Erythroblast (primary cell): ENCODE measurements around the gene USF3.

ENCODE experiments used
- GATA1 ChIP-seq: IDR thresholded peaks from 2 replicates; pipeline ENCODE4 v1.6.1; 2011; ENCODE audit warnings: low read depth, mild to moderate bottlenecking, control low read depth, low read length, moderate library complexity
- POLR2A ChIP-seq: IDR thresholded peaks from 2 replicates; pipeline ENCODE4 v1.6.1; 2011; ENCODE audit warnings: mild to moderate bottlenecking, low read length

- TF ChIP-seq POLR2A (no peak), GATA1 (no peak)
Observed at GRCh38 chr3:113663761-113664160, 32.7 kb downstream of the USF3 start.
